Stimulated activated CD8-positive, alpha-beta memory T cell treated with anti-CD3 and anti-CD28 coated beads, Interleukin-2, amount 100 ng/mL, for 1 hour (primary cell): ENCODE measurements around the gene CCM2L.

Source experiments
- DNase-seq, 2 donors: peaks; one replicate each; pipeline ENCODE4 v3.0.0-alpha.2; 2020; ENCODE audit warnings: low read depth in 2 of 2

CCM2L gene

DNA sequence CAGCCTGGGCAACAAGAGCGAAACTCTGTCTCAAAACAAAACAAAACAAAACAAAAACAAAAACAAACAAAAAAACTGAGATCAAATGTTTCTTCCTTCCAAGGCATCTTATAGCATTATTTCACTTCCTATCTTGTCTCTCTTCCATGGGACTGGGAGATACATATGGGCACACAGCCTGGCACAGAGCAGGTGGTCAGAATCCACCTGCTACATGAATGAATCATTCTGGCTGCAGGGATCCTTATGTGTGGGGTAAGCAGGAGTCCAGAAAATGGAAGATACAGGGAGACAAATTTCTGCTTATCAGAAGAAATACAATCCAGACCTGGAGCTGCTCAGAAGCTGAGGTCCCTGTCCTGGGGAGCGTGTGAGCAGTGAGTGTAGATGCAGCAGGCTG lies 18.2 kb upstream of the CCM2L start:
- DNase-seq: no peak

DNA sequence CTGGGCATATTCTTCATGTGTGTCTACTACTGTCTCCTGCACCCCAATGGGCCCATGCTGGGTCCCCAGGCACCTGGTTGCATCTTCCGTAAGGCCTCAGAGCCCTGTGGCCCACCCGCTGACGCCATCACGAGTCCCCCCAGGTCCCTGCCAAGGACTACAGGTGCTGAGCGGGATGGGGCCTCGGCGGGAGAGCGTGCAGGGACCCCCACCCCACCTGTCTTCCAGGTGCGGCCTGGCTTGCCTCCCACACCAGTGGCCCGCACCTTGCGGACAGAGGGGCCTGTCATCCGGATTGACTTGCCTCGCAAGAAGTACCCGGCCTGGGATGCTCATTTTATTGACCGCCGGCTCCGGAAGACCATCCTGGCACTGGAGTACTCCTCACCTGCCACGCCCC lies 13.2 kb upstream of the CCM2L start:
- DNase-seq: no peak

DNA sequence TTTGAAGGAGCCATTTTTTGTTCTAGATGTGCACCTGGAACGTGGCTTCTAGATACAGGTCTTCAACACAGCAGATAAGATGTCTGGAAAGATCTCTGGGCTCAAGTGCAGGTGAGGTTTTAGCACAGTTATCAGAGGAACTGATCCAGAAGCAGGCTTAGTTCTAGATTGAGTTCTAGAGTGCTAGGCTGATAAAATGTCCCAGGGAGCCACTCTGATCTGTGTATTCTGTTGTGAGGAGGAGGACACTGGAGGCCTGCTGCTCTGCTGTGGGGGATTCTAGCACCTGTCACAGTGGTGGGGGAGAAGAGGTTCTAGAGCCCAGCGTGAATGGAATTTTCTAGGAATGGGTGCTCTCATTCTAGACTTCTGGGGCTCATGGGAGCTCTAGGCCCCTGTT lies 12.0 kb upstream of the CCM2L start:
- DNase-seq: no peak

DNA sequence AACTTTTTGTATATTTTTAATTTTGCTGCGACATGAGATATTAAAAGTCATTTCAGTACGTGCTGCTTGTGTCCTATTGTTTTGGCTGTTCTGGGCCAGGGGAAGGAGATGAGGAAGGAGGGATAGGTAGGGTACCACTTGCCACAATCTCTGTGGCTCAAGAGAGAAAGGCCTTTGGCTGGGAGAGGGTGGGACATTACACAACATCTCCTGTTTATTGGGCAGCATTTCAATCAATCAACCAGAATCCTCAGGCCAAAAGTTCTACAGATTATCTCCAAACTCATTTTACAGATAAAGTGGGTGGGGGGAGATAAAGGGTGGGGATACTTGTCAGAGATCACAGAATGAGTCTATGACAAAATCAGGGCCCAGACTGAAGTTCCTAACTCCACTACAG lies 6.9 kb upstream of the CCM2L start:
- no peak for DNase-seq

DNA sequence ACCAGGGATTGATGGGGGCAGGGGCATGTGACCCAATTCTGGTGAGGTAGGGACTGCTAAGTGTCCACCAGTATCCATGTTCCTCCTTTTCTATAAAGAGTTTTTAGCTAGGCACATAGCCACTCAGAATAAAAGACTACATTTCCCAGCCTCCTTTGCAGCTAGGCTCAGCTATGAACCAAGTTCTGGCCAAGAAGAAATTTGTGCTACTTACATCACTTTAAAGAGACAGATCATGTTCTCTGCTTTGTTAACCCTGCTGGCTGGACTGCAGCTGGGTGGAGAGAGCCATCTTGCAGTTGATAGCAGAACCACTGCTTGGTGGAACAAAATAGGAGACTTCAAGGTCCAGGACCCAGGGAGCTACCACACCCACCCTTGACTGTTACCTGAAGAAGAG lies 5.3 kb upstream of the CCM2L start:
- no peak for DNase-seq

DNA sequence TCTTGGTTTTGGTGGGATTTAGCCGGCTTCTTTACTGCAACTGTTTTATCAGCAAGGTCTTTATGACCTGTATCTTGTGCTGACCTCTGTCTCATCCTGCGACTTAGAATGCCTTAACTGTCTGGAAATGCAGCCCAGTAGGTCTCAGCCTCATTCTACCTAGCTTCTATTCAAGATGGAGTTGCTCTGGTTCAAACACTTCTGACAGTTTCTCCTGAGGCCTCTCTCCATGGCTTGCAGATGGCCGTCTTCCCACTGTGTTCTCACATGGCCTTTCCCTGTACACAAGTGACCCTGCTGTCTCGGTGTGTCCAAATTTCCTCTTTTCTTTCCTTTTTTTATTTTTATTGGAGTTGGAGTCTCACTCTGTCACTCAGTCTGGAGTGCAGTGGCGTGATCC lies 4.2 kb upstream of the CCM2L start:
- no peak for DNase-seq

DNA sequence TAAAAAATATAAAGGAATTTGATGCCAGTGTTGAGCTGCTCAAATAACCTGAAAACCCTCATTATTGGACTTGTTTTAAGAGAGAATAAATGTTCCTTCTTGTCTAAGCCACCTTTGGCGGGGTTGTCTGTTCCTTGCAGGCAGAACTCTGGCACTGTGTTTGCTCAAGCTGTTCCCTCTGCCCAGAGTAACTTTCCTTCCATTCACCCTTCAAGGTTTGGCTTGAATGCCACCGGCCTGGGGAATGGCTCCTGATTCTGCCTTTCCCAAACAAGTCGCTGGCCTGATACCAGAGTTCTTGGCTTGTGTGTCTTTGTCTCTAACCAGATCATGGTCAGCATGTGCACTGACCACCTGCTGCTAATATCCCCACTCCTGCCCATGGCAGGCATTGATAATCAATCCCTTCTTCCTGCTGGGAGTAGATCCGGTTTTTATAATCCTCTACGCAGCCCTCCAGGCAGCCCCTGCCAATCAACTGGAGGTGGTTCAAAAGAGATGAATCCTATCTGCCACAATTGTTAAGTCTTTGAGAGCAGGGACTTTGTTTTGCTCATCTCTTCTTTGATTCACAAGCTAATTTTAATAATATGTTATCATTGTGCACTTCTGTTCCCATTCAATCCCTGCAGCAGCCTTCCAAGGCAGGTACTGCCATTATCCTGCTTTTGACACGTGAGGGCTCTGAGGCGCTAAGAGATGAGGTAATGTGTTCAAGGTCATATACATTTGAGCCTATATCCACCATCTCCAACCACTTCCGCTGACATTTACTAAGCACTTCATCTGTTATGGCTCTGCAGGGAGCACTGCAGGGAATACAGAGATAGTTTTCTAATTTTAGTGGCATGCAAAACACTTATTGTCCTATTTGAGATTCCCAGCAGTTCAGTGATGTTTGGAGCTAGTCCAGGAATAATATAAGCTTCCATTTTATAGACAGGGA lies 3.1 kb upstream of the CCM2L start:
- DNase-seq: no peak

DNA sequence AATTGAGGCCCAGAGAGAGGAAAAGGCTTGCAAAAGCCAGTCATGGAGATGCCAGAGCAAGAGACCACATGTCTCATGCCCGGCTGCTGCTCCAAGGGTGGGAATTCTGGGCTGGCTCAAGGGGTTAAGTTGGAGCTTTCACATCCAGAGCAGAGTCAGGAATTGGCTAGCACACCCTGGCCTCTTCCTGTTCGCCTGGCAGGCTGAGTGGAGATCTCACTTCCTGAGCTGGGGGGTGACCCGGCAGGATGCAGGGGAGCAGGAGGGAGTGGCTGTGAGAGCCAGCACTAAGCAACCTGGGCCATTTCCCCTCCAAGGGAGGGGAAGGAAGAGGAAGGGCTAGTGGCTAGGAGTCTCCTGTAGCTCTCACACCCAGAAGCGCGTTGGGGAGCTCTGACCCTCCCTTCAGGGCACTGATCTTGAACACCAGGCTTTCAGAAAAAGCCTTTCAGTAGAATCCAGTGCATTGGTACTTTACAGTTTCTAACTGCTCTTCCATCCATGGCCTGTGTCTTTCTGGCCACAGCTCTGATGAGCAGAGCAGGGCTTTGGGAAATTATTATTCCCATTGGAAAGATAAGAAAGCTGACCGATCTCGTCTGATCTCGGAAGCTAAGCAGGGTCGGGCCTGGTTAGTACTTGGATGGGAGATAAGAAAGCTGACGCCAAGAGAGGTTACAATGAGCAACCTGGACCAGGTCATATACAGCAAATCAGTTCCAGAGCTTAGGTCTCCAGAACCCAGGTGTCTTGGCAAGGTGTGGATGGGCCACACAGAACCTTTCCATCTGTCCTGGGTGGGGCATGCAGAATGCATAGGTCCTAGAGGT lies 2.2 kb upstream of the CCM2L start:
- DNase-seq: no peak

DNA sequence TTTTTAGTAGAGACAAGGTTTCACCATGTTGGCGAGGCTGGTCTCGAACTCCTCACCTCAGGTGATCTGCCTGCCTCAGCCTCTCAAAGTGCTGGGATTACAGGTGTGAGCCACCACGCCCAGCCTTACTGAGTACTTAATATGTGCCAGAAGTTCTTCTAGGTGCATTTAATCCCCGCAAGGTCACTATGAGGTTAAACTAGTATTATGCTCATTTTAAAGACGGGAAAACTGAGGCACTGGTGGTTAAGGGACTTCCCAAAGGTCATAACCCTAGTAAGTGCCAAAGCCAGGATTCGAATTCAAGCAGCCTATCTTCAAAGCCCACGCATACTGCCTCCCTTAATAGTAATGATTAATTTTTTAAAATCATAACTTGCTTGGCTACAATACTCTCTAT lies 674 bp upstream of the CCM2L start:
- DNase-seq: no peak

DNA sequence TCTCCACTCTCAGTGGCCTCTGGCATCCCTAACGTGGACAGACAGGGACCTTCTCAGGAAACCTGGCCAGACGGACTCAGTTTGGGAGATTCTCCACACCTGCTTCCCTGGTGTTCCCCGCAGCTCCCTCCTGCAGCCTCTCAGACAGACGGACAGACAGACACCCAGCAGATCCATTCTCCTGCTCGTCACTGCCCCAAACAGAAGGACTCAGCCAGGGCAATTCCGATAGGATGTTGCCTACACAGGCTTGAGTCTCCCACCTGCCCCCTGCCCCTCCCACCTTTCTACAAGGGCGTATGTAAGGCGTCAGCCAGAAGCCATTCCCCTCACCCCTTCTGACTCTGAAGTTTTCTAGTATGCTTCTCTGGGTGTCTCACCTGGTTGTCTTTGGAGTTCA lies 428 bp downstream of the CCM2L start:
- DNase-seq: no peak

DNA sequence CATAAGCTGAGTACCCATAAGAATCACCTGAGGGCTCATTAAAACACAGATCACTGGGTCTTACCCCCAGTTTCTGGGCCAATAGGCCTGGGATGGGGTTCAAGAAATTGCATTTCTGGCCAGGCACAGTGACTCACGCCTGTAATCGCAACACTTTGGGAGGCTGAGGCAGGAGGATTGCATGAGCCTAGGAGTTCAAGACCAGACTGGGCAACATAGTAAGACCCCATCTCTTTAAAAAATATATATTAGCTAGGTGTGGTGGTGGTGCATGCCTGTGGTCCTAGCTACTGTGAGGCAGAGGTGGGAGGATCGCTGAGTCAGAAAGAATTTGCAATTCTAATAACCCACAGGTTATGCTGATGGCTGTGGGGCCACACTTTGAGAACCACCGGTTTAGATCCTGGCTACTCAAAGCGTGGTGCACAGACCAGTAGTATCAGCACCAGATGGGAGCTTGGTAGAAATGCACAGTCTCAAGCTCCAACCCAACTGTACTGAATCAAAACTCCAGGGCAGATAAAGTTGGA lies 2.0 kb downstream of the CCM2L start:
- no peak for DNase-seq

DNA sequence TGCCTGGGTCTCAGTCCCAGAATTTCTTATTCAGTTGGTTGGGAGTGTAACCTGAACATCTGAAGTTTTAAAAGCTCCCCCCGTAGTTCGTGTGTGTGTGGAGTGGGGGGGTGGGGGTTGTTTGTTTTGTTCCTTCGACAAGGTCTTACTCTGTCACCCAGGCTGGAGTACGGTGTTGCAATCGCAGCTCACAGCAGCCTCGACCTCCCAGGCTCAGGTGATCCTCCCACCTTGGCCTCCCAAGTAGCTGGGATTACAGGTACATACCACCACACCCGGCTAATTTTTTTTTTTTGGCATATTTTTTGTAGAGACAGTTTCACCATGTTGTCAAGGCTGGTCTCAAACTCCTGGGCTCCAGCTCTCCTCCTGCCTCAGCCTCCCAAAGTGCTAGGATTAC lies 3.1 kb downstream of the CCM2L start:
- no peak for DNase-seq

DNA sequence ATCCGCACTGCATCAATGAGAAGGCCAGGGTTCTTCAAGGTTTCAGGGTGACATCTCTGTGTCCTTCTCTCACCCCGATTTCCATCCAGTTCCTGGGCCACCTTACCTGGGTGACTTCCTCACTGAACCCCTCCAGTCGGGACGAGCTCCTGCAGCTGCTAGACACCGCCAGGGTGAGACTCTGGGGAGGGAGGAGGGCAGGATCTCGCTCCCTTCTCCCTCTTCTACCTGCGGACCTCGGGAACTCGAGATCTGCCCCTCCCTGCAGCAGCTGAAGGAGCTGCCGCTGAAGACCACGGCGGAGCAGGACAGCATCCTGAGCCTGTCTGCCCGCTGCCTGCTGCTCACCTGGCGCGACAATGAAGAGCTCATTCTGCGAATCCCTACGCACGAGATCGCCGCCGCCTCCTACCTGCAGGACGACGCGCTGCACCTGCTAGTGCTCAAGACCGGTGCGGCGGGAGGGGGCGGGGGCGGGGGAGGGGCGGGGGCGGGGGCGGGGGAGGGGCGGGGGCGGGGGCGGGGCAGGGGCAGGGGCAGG lies 7.5 kb downstream of the CCM2L start:
- DNase-seq: peak in 1 of 2 donors; percentile 18

DNA sequence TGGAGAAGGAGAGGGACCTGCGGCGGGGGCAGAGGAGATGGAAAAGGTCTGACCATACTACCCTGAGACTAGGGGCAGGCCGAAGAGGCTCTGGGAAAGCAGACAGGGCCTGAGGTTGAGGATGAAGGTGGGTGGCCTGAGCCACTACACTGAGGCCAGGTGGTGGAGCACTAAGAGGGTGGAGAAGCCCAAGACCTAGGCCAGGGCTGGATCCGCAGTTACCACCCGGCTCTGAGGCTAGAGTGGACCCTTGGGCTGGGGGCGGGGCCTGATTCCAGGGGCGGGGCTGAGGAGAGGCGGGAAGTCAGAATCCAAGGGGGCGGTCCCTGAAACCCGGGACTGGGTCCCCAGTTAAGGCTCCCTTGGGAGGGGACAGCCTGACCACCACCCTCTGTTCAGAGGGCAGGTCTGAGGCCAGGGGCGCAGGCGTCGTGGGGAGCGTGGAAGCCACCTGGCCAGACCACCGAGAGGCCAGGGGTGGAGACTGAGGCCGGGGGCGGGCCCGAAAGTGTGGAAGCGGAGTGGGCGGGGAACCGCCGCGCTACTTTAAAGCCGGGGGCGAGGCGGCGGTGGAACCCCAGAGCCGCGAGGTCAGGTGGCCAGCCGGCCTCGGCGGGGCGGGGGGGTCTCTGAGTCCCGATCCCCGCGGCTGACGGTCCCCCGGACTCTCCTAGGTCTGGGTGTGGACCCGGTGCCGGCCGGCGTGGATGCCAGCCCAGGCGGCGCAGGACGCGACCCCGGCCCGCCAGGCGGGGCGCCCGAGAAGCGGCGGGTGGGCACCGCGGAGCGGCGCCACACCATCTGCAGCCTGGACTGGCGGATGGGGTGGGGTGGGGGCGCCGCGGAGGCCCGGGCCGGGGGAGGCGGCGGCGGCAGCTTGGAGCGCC lies 8.3 kb downstream of the CCM2L start:
- peak in 1 of 2 donors; percentile 24 for DNase-seq

DNA sequence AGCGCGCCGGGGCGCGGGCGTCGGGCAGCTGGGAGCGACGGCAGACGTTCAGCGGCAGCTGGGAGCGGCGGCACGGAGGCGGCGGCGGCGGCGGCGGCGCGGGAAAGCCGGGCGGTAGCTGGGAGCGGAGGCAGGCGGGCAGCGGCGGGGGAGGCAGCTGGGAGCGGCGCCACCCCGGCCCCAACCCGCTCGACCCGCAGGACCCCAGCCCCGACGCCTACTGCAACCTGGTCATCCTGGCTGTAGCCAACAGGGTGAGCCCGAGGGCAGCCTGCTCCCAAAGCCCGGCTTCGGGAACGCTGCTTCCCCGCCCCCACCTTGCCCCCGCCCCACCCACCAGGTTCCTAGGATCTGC lies 8.9 kb downstream of the CCM2L start:
- no peak for DNase-seq

DNA sequence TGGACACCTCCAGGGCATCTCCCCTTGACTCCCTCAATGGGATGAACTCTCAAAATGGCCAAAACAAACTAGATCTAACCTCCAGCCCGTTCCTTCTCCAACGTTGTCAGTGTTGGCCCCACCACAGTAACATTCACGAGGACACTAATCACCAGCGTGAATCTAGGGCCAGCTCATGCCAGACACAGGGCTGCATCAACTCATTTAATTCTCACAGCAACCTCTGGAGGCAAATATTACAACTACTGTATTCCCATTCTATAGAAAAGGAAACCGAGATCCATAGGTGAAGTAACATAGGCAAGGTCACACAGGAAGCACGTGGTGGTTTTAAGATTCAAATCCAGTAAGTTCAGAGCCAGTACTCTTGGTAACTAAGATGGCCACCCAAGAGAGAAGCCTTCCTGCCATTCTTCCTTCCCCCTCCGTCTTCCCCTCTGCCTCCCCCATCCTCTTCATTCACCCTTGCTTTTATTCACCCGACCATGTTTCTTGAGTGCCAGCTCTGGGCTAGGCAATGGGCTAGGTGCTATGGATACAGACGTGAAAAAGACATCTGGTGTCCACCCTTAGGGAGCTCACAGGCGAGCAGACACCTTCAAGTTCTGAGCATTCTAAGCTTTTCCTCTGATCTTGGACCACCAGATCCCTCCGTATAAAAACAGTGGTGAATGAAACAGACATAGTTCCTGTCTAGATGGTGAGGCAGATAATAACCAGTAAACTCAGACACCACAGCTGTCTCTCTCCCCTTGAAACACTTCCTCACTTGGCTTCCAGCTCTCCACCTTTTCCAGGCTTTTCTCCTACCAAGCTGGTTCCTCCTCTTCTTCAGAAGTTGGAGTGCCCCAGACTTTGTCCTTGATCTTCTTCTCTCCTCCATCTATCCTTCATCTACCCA lies 9.6 kb downstream of the CCM2L start:
- DNase-seq: no peak

DNA sequence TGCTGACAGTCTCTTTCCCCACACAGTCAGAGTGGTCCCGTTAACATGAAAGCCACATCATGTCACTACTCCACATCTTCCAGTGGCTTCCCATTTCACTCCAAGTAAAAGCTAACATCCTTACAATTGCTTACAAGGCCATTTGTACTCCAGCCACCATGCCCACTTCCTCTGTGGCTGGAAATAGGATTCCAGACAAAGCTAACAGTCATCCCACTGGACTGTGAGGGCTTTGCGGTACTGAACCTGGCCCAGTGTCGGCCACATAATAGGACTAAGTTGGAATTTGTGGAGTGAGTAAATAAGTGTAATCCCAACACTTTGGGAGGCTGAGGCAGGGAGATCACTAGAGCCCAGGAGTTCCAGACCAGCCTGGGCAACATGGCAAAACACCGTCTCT lies 10.9 kb downstream of the CCM2L start:
- DNase-seq: no peak

DNA sequence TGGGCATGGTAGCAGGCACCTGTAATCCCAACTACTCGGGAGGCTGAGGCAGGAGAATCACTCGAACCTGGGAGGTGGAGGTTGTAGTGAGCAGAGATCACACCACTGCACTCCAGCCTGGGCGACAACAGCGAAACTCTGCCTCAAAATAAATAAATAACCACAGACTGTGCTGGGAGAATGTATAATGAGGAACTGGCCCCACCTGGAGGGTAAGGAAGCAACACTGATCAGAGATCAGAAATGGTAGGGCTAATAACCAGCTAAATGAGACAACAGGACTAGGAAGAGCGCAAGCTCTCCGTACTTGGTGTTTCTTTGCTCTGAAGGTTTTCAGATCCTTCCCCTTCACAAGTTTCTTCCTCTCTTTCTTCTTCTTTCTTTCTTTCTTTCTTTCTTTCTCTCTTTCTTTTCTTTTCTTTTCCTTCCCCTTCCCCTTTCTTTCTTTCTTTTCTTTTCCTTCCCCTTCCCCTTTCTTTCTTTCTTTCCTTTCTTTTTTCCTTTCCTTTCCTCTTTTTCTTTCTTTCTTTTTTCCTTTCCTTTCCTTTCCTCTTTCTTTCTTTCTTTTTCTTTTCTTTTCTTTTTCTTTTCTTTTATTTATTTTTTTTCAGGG lies 14.6 kb downstream of the CCM2L start:
- no peak for DNase-seq

DNA sequence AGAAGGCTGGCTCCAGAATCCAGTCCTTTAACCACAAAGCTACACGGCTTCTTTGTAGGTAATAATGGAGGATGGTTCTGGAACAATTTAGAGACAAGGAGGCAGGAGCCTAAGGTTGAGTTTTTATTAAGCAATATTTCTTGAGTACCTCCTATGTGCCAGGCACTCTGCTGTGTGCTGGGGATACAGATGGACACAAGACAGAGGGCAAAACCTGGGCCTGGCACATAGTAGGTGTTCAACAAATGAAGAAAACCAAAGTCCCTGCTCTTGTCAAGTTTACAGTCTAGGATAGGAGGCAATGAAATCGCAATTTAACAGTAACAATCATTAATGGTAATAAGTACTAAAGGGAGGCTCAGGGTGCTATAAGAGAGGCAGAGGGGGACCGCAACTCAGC lies 17.4 kb downstream of the CCM2L start:
- DNase-seq: no peak
